ENCODE measurements around the gene DISC1. TPM values are rescaled to one million over a fixed set of nuclear protein-coding genes. Genes with fewer than 3 reads are reported as not detected.
"Not testable (repeated sequence)": the region's sequence is repeated elsewhere in the genome, so short reads cannot be mapped to it uniquely, and the experiment has no call there.

The DISC1 gene
- polyA plus RNA-seq, 1 donor from 2014 or later: 0.68 TPM

- H3K9me3 Mint-ChIP-seq: no peaks in the 10 kb centered on the region
- H3K27ac Mint-ChIP-seq: no peak overlapping the region
- H3K4me3 Mint-ChIP-seq: no peak overlapping the region
- peaks cover 3% of the 10 kb centered on the region for H3K36me3 Mint-ChIP-seq
- peaks cover 5 to 22% (median 19%) of the 10 kb centered on the region in 3 donors for H3K4me1 Mint-ChIP-seq
- H3K27me3 Mint-ChIP-seq: no peaks in the 10 kb centered on the region
Observed at GRCh38 chr1:231724876-231725647, 98.5 kb downstream of the DISC1 start.

GRCh38 chr1:231727171-231727570 is 100.6 kb downstream of the DISC1 start:
- H3K4me1 Mint-ChIP-seq: peaks cover 0 to 13% (median 11%) of the 10 kb centered on the region in 3 donors
- no peaks in the 10 kb centered on the region for H3K9me3 Mint-ChIP-seq
- H3K27ac Mint-ChIP-seq: no peak overlapping the region
- H3K27me3 Mint-ChIP-seq: no peaks in the 10 kb centered on the region
- peaks cover 3% of the 10 kb centered on the region for H3K36me3 Mint-ChIP-seq
- H3K4me3 Mint-ChIP-seq: no peak overlapping the region

- not testable (repeated sequence) for H3K4me3 Mint-ChIP-seq, H3K27me3 Mint-ChIP-seq, H3K9me3 Mint-ChIP-seq, H3K4me1 Mint-ChIP-seq, H3K36me3 Mint-ChIP-seq, H3K27ac Mint-ChIP-seq
Observed at GRCh38 chr1:231728987-231729386, 102.4 kb downstream of the DISC1 start.

GRCh38 chr1:231729544-231729943 is 103.0 kb downstream of the DISC1 start:
- no peak overlapping the region for H3K27ac Mint-ChIP-seq
- H3K4me3 Mint-ChIP-seq: no peak overlapping the region
- peaks cover 0 to 6% (median 4%) of the 10 kb centered on the region in 3 donors for H3K4me1 Mint-ChIP-seq
- H3K27me3 Mint-ChIP-seq: no peaks in the 10 kb centered on the region
- peaks cover 1% of the 10 kb centered on the region for H3K36me3 Mint-ChIP-seq
- H3K9me3 Mint-ChIP-seq: no peaks in the 10 kb centered on the region

- no peak overlapping the region for H3K4me3 Mint-ChIP-seq
Observed at GRCh38 chr1:231731268-231731667, 104.7 kb downstream of the DISC1 start.

GRCh38 chr1:231733063-231733462 is 106.5 kb downstream of the DISC1 start:
- H3K36me3 Mint-ChIP-seq: no peaks in the 10 kb centered on the region
- H3K4me3 Mint-ChIP-seq: no peak overlapping the region
- no peaks in the 10 kb centered on the region for H3K4me1 Mint-ChIP-seq
- H3K9me3 Mint-ChIP-seq: peaks cover 0 to 3% (median 0%) of the 10 kb centered on the region in 3 donors
- H3K27ac Mint-ChIP-seq: no peak overlapping the region
- H3K27me3 Mint-ChIP-seq: no peaks in the 10 kb centered on the region

More at GRCh38 chr1:231731268-231731667, 104.7 kb downstream of the DISC1 start:
- no peaks in the 10 kb centered on the region for H3K27me3 Mint-ChIP-seq
- H3K36me3 Mint-ChIP-seq: no peaks in the 10 kb centered on the region
- H3K9me3 Mint-ChIP-seq: peaks cover 0 to 3% (median 0%) of the 10 kb centered on the region in 3 donors
- no peaks in the 10 kb centered on the region for H3K4me1 Mint-ChIP-seq
- no peak overlapping the region for H3K27ac Mint-ChIP-seq

- Mint-ChIP-seq H3K9me3 (peaks cover 0 to 3% (median 2%) of the 10 kb centered on the region in 3 donors), H3K4me3 (no peak overlapping the region), H3K4me1 (no peaks in the 10 kb centered on the region), H3K27ac (no peak overlapping the region), H3K27me3 (no peaks in the 10 kb centered on the region), H3K36me3 (no peaks in the 10 kb centered on the region)
Observed at GRCh38 chr1:231733672-231734071, 107.1 kb downstream of the DISC1 start.

GRCh38 chr1:231734417-231734816 is 107.8 kb downstream of the DISC1 start:
- H3K36me3 Mint-ChIP-seq: no peaks in the 10 kb centered on the region
- H3K9me3 Mint-ChIP-seq: peaks cover 0 to 3% (median 2%) of the 10 kb centered on the region in 3 donors
- H3K27me3 Mint-ChIP-seq: no peaks in the 10 kb centered on the region
- H3K4me1 Mint-ChIP-seq: no peaks in the 10 kb centered on the region
- no peak overlapping the region for H3K27ac Mint-ChIP-seq
- no peak overlapping the region for H3K4me3 Mint-ChIP-seq

- H3K9me3 Mint-ChIP-seq: peaks cover 0 to 9% (median 2%) of the 10 kb centered on the region in 3 donors
- H3K36me3 Mint-ChIP-seq: no peaks in the 10 kb centered on the region
- H3K4me1 Mint-ChIP-seq: no peaks in the 10 kb centered on the region
- no peak overlapping the region for H3K4me3 Mint-ChIP-seq
- no peak overlapping the region for H3K27ac Mint-ChIP-seq
- no peaks in the 10 kb centered on the region for H3K27me3 Mint-ChIP-seq
Observed at GRCh38 chr1:231735411-231735810, 108.8 kb downstream of the DISC1 start.

- H3K4me3 Mint-ChIP-seq: no peak overlapping the region
- no peaks in the 10 kb centered on the region for H3K27me3 Mint-ChIP-seq
- peak overlapping the region in 2 of 3 donors; percentile 30 to 46 for H3K27ac Mint-ChIP-seq
- H3K4me1 Mint-ChIP-seq: no peaks in the 10 kb centered on the region
- no peaks in the 10 kb centered on the region for H3K36me3 Mint-ChIP-seq
- H3K9me3 Mint-ChIP-seq: peaks cover 0 to 9% (median 2%) of the 10 kb centered on the region in 3 donors
Observed at GRCh38 chr1:231735941-231736340, 109.4 kb downstream of the DISC1 start.

GRCh38 chr1:231736464-231736863 is 109.9 kb downstream of the DISC1 start:
- no peak overlapping the region for H3K27ac Mint-ChIP-seq
- no peak overlapping the region for H3K4me3 Mint-ChIP-seq
- peaks cover 0 to 9% (median 2%) of the 10 kb centered on the region in 3 donors for H3K9me3 Mint-ChIP-seq
- no peaks in the 10 kb centered on the region for H3K36me3 Mint-ChIP-seq
- no peaks in the 10 kb centered on the region for H3K27me3 Mint-ChIP-seq
- H3K4me1 Mint-ChIP-seq: no peaks in the 10 kb centered on the region

- Mint-ChIP-seq H3K27me3 (no peaks in the 10 kb centered on the region), H3K4me1 (no peaks in the 10 kb centered on the region), H3K9me3 (peaks cover 1 to 9% (median 2%) of the 10 kb centered on the region in 3 donors), H3K36me3 (peaks cover 6% of the 10 kb centered on the region), H3K27ac (no peak overlapping the region), H3K4me3 (no peak overlapping the region)
Observed at GRCh38 chr1:231738554-231738953, 112.0 kb downstream of the DISC1 start.

- H3K4me1 Mint-ChIP-seq: no peaks in the 10 kb centered on the region
- H3K27ac Mint-ChIP-seq: no peak overlapping the region
- peaks cover 0 to 6% (median 1%) of the 10 kb centered on the region in 3 donors for H3K9me3 Mint-ChIP-seq
- H3K4me3 Mint-ChIP-seq: no peak overlapping the region
- H3K27me3 Mint-ChIP-seq: no peaks in the 10 kb centered on the region
- H3K36me3 Mint-ChIP-seq: peaks cover 10% of the 10 kb centered on the region
Observed at GRCh38 chr1:231743966-231744365, 117.4 kb downstream of the DISC1 start.

- H3K4me1 Mint-ChIP-seq: no peaks in the 10 kb centered on the region
- peaks cover 6 to 17% (median 8%) of the 10 kb centered on the region in 3 donors for H3K9me3 Mint-ChIP-seq
- H3K4me3 Mint-ChIP-seq: no peak overlapping the region
- H3K27ac Mint-ChIP-seq: no peak overlapping the region
- no peaks in the 10 kb centered on the region for H3K27me3 Mint-ChIP-seq
- H3K36me3 Mint-ChIP-seq: peaks cover 5% of the 10 kb centered on the region
Observed at GRCh38 chr1:231748760-231749415, 122.3 kb downstream of the DISC1 start.

GRCh38 chr1:231750296-231750695 is 123.7 kb downstream of the DISC1 start:
- Mint-ChIP-seq H3K9me3 (peaks cover 8 to 22% (median 8%) of the 10 kb centered on the region in 3 donors), H3K27me3 (no peaks in the 10 kb centered on the region), H3K4me3 (no peak overlapping the region), H3K4me1 (no peaks in the 10 kb centered on the region), H3K27ac (no peak overlapping the region), H3K36me3 (peaks cover 9% of the 10 kb centered on the region)

All from IgD-negative memory B cell (primary cell).